ENCODE data around the gene ZRANB1.

Gene ZRANB1

DNA sequence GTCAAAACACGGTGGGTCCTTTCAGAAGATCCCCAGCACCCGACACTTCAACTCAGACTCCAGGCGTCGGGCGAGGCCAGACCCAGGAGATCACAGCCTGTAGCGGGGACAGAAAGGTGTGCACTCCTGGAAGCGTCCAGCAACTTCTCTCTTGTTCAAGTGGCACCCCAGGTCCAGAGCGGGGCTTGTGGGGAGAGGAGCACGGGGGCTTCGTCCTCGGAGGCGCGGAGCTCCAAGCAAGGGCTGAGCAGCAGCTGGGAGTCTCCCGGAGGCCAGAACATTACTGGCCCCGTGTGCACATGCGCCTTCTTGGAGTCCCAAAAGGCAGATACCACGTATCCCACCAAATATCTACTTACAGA, 54.9 kb downstream of the ZRANB1 start:
- Histone ChIP-seq H3K27ac (ENCODE audit: insufficient read depth in 1 of 2, low read depth in 1 of 2, low read length in 2 of 2, poor library complexity in 1 of 2, severe bottlenecking in 2 of 2) (no peak overlapping the region), H3K4me1 (ENCODE audit: control extremely low read depth in 1 of 4, control insufficient read depth in 4 of 4, insufficient read depth in 4 of 4, low read length in 3 of 4) (peaks cover 0 to 5% (median 0%) of the 10 kb centered on the region in 4 experiments), H3K4me3 (ENCODE audit: control insufficient read depth in 1 of 7, extremely low read depth in 1 of 7, insufficient read depth in 4 of 7, low read depth in 2 of 7, low read length in 6 of 7) (no peak overlapping the region), H3K36me3 (ENCODE audit: control insufficient read depth in 4 of 4, insufficient read depth in 4 of 4, low read length in 3 of 4) (peaks cover 13 to 96% (median 75%) of the 10 kb centered on the region in 4 experiments), H3K9me3 (ENCODE audit: control extremely low read depth in 1 of 5, control insufficient read depth in 4 of 5, insufficient read depth in 2 of 5, low read depth in 1 of 5, low read length in 4 of 5) (no peaks in the 10 kb centered on the region), H3K27me3 (replicated peaks in 2 of 5; ENCODE audit: control insufficient read depth in 4 of 5, insufficient read depth in 5 of 5, low read length in 4 of 5) (no peaks in the 10 kb centered on the region)
- POLR2A ChIA-PET: no interaction called here
- no peak for DNase-seq
- CTCF ChIA-PET: interaction anchor here (0.8 to 1.1 kb wide), 2 partner anchors 15 to 28 kb away, joined by 3 read pairs; no protein-coding TSS in a partner anchor
- 93% methylated on average over 17 of the region's 17 CpGs for WGBS (ENCODE audit: insufficient coverage)

DNA sequence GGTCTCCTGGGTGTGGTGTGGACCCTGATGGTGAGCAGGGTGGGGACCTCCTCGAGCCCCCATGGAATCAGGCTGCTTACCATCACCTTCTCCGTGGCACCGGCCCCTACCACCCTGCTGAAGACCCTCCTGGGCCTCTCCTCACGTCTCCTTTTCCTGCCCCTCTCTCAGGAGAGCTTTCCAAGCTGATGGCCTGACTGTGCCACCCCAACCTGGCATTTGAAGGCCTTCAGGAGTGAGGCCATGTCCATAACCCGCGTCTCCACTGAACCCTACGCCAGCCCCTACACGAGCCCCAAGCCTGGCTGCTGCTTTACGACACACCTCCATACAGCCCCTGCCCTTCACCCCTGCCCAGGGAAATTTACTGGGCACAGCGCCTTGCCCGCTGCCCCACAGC, 55.4 kb downstream of the ZRANB1 start:
- Histone ChIP-seq H3K4me1 (ENCODE audit: control extremely low read depth in 1 of 4, control insufficient read depth in 4 of 4, insufficient read depth in 4 of 4, low read length in 3 of 4) (peaks cover 0 to 5% (median 0%) of the 10 kb centered on the region in 4 experiments), H3K4me3 (ENCODE audit: control insufficient read depth in 1 of 7, extremely low read depth in 1 of 7, insufficient read depth in 4 of 7, low read depth in 2 of 7, low read length in 6 of 7) (no peak overlapping the region), H3K9me3 (ENCODE audit: control extremely low read depth in 1 of 5, control insufficient read depth in 4 of 5, insufficient read depth in 2 of 5, low read depth in 1 of 5, low read length in 4 of 5) (no peaks in the 10 kb centered on the region), H3K27me3 (replicated peaks in 2 of 5; ENCODE audit: control insufficient read depth in 4 of 5, insufficient read depth in 5 of 5, low read length in 4 of 5) (no peaks in the 10 kb centered on the region), H3K27ac (ENCODE audit: insufficient read depth in 1 of 2, low read depth in 1 of 2, low read length in 2 of 2, poor library complexity in 1 of 2, severe bottlenecking in 2 of 2) (no peak overlapping the region), H3K36me3 (ENCODE audit: control insufficient read depth in 4 of 4, insufficient read depth in 4 of 4, low read length in 3 of 4) (peaks cover 13 to 96% (median 73%) of the 10 kb centered on the region in 4 experiments)
- 99% methylated on average over 10 of the region's 11 CpGs for WGBS (ENCODE audit: insufficient coverage)
- ChIA-PET POLR2A (no interaction called here), CTCF (interaction anchor here (0.8 to 1.1 kb wide), 2 partner anchors 14 to 28 kb away, joined by 3 read pairs; no protein-coding TSS in a partner anchor)
- DNase-seq: no peak

DNA sequence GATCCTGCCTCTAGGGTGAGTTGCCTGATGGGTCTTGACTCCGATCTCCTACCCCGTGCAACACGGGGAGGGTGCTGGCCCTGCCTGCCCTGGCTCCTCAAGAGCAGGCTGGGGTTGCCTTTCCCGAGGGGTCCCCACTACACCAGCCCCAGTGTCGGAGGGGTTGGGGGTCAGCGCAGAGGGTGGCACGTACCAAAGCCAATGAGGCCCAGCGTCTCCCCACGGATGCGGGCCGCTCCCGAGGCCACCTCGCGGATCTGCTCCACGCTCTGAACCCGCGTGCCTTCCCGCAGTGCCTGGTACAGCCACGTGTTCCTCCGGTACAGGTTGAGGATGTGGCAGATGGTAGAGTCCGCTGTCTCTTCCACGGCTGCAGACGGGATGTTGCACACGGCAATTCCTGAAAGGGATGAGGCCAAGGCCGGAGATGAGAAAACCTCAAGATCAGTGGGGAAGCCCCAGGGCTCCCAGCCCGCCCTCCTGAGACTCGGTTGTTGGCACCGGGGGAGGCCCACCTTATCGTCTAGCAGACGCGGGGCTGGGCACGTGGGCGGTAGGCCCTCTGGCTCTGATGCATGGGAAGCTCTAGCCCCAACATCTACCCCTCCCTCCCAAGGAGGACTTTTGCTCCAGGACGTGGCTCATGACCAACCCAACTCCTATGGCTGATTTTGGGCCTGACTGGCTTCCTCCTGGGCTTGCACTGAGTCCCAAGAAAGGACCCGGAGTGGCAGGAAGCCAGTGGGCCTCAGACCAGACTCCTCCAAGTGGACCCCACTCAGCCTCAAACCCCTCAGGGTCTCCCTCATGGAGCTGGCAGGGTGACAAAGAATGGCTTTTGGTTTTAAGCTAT, 56.1 kb downstream of the ZRANB1 start:
- Histone ChIP-seq H3K4me3 (ENCODE audit: control insufficient read depth in 1 of 7, extremely low read depth in 1 of 7, insufficient read depth in 4 of 7, low read depth in 2 of 7, low read length in 6 of 7) (no peak overlapping the region), H3K27me3 (replicated peaks in 2 of 5; ENCODE audit: control insufficient read depth in 4 of 5, insufficient read depth in 5 of 5, low read length in 4 of 5) (no peaks in the 10 kb centered on the region), H3K36me3 (ENCODE audit: control insufficient read depth in 4 of 4, insufficient read depth in 4 of 4, low read length in 3 of 4) (peaks cover 11 to 96% (median 73%) of the 10 kb centered on the region in 4 experiments), H3K27ac (ENCODE audit: insufficient read depth in 1 of 2, low read depth in 1 of 2, low read length in 2 of 2, poor library complexity in 1 of 2, severe bottlenecking in 2 of 2) (no peak overlapping the region), H3K9me3 (ENCODE audit: control extremely low read depth in 1 of 5, control insufficient read depth in 4 of 5, insufficient read depth in 2 of 5, low read depth in 1 of 5, low read length in 4 of 5) (no peaks in the 10 kb centered on the region), H3K4me1 (ENCODE audit: control extremely low read depth in 1 of 4, control insufficient read depth in 4 of 4, insufficient read depth in 4 of 4, low read length in 3 of 4) (peaks cover 0 to 5% (median 0%) of the 10 kb centered on the region in 4 experiments)
- 97% methylated on average over 27 of the region's 35 CpGs for WGBS (ENCODE audit: insufficient coverage)
- ChIA-PET POLR2A (no interaction called here), CTCF (interaction anchor here (1.0 to 1.2 kb wide), 2 partner anchors 8 to 9 kb away, joined by 3 to 4 read pairs; no protein-coding TSS in a partner anchor)
- no peak for DNase-seq

DNA sequence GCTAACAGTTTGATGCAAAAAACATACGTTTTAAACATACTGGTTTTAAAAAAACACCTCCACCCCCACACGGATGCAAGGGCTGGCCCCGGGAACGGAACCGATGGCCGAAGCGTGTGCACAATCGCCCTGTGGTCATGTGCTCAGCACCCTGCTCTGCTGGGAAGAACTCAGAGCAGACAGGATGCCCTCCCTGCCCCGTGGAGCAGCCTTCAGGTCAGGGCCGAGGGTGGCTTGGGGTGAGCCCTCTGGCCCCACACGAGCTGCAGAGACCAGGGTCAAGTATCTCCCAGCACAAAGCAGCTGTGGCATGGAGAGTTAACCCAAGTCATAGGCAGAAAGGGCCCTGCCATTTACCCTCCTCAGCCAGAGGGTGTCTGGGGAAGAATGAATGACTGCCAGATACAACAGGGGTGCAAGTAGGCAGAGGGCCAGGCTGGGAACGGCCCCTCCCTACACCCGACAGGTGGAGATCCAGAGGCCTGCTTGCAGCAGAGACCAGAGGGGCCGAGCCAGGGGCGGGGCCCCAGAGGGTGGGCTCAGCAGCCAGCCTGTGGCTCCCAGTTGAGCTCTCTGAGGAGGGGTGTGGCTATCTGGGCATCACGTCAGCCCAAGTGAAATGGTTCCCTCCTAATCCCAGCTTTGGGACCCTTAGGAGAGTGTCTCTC, 56.8 kb downstream of the ZRANB1 start:
- H3K27me3 ChIP-seq (replicated peaks in 2 of 5; ENCODE audit: control insufficient read depth in 4 of 5, insufficient read depth in 5 of 5, low read length in 4 of 5): no peaks in the 10 kb centered on the region
- WGBS (ENCODE audit: insufficient coverage): 96% methylated on average over 12 of the region's 16 CpGs
- POLR2A ChIA-PET: no interaction called here
- no peak overlapping the region for H3K4me3 ChIP-seq (ENCODE audit: control insufficient read depth in 1 of 7, extremely low read depth in 1 of 7, insufficient read depth in 4 of 7, low read depth in 2 of 7, low read length in 6 of 7)
- H3K4me1 ChIP-seq (ENCODE audit: control extremely low read depth in 1 of 4, control insufficient read depth in 4 of 4, insufficient read depth in 4 of 4, low read length in 3 of 4): peaks cover 0 to 5% (median 0%) of the 10 kb centered on the region in 4 experiments
- H3K27ac ChIP-seq (ENCODE audit: insufficient read depth in 1 of 2, low read depth in 1 of 2, low read length in 2 of 2, poor library complexity in 1 of 2, severe bottlenecking in 2 of 2): no peak overlapping the region
- H3K9me3 ChIP-seq (ENCODE audit: control extremely low read depth in 1 of 5, control insufficient read depth in 4 of 5, insufficient read depth in 2 of 5, low read depth in 1 of 5, low read length in 4 of 5): no peaks in the 10 kb centered on the region
- peaks cover 11 to 96% (median 69%) of the 10 kb centered on the region in 4 experiments for H3K36me3 ChIP-seq (ENCODE audit: control insufficient read depth in 4 of 4, insufficient read depth in 4 of 4, low read length in 3 of 4)
- CTCF ChIA-PET: interaction anchor here (1.0 to 1.6 kb wide), 3 partner anchors 9 to 12 kb away, joined by 3 to 5 read pairs (median 4); no protein-coding TSS in a partner anchor
- DNase-seq: no peak

DNA sequence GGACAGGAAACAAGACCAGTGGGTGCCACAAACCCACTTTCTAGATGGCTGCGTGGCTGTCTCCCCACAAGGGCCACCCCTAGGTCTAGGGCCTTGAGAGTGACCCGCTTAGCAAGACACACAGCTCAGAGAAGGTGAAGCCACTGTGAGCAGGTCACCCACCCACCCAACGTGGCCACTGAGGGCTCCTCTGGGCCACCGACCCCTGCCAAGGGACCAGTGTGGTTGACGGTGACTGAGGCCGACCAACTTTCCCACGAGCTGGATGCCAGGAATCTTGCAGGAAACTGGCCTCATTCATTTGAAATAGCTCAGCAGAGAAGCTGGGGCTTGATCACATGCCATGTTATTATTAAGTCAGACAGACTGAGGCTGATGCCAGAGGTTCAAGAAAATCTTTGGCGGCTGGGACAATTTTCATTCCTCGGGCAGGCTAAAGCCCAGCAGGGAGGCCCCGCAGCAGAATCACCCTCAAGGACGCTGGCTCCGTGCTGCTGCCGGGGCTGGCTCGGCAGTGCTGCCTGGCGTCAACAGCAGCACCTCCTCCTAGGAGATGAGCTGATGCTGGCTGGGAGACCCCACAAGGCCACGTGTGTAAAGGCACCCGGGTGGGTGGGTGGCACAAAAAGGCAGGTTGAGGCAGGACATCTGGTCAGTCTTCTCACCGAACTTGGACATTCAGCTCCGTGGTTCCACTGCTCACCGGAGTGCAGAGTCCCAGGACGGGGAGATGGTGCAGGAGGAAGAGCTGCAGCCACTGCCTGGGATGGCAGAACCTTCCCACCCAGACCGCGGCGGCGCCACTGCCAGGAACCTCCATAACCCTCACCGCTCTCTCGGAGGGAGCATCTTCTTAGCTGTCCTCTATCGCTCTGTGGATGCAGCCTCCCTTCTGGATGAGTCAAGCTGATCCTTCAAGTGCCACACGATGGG, 57.8 kb downstream of the ZRANB1 start:
- DNase-seq: no peak
- no peaks in the 10 kb centered on the region for H3K9me3 ChIP-seq (ENCODE audit: control extremely low read depth in 1 of 5, control insufficient read depth in 4 of 5, insufficient read depth in 2 of 5, low read depth in 1 of 5, low read length in 4 of 5)
- ChIA-PET POLR2A (no interaction called here), CTCF (interaction anchor here (0.7 to 1.6 kb wide), 4 partner anchors 8 to 283 kb away, joined by 3 to 5 read pairs (median 4); no protein-coding TSS in a partner anchor)
- WGBS (ENCODE audit: insufficient coverage): 97% methylated on average over 28 of the region's 29 CpGs
- H3K36me3 ChIP-seq (ENCODE audit: control insufficient read depth in 4 of 4, insufficient read depth in 4 of 4, low read length in 3 of 4): peaks cover 11 to 95% (median 66%) of the 10 kb centered on the region in 4 experiments
- H3K4me3 ChIP-seq (ENCODE audit: control insufficient read depth in 1 of 7, extremely low read depth in 1 of 7, insufficient read depth in 4 of 7, low read depth in 2 of 7, low read length in 6 of 7): no peak overlapping the region
- peaks cover 0 to 5% (median 0%) of the 10 kb centered on the region in 4 experiments for H3K4me1 ChIP-seq (ENCODE audit: control extremely low read depth in 1 of 4, control insufficient read depth in 4 of 4, insufficient read depth in 4 of 4, low read length in 3 of 4)
- H3K27ac ChIP-seq (ENCODE audit: insufficient read depth in 1 of 2, low read depth in 1 of 2, low read length in 2 of 2, poor library complexity in 1 of 2, severe bottlenecking in 2 of 2): no peak overlapping the region
- H3K27me3 ChIP-seq (replicated peaks in 2 of 5; ENCODE audit: control insufficient read depth in 4 of 5, insufficient read depth in 5 of 5, low read length in 4 of 5): no peaks in the 10 kb centered on the region

DNA sequence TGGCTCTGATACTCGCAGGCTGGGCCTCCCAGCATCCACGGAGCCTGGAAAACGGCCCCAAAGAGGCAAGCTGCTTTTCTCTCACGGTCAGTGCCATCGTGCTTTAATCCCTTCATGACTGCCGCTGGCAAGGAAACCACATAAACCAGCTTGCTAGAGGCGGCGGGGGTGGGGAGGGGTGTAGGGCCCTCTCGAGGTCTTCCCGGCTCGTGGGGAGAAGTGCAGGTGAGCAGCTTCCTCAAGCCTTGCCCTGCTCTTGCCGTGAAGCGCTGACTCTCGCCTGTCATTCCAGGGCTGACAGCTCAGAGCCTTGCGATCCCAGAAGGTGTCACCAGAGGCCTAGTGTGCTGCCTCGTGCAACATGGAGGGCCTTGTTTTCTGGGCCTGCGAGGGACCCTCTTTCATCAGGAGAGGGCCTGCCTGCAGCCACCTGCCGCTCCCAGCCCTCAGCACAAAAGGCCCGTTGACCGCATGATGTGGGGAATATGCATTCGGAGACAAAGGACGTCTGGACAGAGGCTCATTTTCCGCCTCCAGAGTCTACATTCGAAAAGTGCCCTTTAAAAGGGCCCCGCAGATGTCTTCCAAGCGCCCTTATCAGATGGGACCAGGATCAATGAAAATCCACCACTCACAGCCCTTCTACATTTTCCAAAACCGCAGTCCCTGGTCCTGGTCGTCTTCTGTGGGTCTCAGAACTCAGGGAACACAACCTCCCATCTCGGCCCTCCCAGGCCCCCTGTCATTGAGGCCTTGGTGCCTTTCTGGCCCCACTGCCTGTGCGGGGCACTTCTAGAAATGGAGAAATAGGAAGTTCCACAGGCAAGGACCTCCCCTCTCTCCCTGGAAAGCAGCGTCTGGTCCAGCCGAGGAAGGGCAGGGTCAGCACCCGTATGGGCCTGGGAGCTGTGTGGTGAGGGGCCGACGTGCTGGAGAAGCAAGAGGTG, 58.7 kb downstream of the ZRANB1 start:
- Histone ChIP-seq H3K36me3 (ENCODE audit: control insufficient read depth in 4 of 4, insufficient read depth in 4 of 4, low read length in 3 of 4) (peaks cover 7 to 89% (median 61%) of the 10 kb centered on the region in 4 experiments), H3K4me3 (ENCODE audit: control insufficient read depth in 1 of 7, extremely low read depth in 1 of 7, insufficient read depth in 4 of 7, low read depth in 2 of 7, low read length in 6 of 7) (no peak overlapping the region), H3K27ac (ENCODE audit: insufficient read depth in 1 of 2, low read depth in 1 of 2, low read length in 2 of 2, poor library complexity in 1 of 2, severe bottlenecking in 2 of 2) (no peak overlapping the region), H3K4me1 (ENCODE audit: control extremely low read depth in 1 of 4, control insufficient read depth in 4 of 4, insufficient read depth in 4 of 4, low read length in 3 of 4) (peaks cover 0 to 8% (median 3%) of the 10 kb centered on the region in 4 experiments), H3K27me3 (replicated peaks in 2 of 5; ENCODE audit: control insufficient read depth in 4 of 5, insufficient read depth in 5 of 5, low read length in 4 of 5) (no peaks in the 10 kb centered on the region), H3K9me3 (ENCODE audit: control extremely low read depth in 1 of 5, control insufficient read depth in 4 of 5, insufficient read depth in 2 of 5, low read depth in 1 of 5, low read length in 4 of 5) (no peaks in the 10 kb centered on the region)
- peak in 1 of 3 donors; percentile 23 for DNase-seq
- POLR2A ChIA-PET: no interaction called here
- WGBS (ENCODE audit: insufficient coverage): 69% methylated on average over 25 of the region's 35 CpGs
- CTCF ChIA-PET: interaction anchor here (0.7 to 2.2 kb wide), 4 partner anchors 8 to 61 kb away, joined by 3 to 7 read pairs (median 5); no protein-coding TSS in a partner anchor

All from common myeloid progenitor, CD34-positive (primary cell).